Inferior parietal cortex (tissue), 1 donor: ENCODE data around the gene POU4F3.
"Not testable (repeated sequence)": the region's sequence is repeated elsewhere in the genome, so short reads cannot be mapped to it uniquely, and the experiment has no call there.

Experiments
- DNase-seq: peaks from one replicate; pipeline ENCODE4 v3.0.0-alpha.2; 2016; ENCODE audit errors: extremely low spot score

The POU4F3 gene

GRCh38 chr5:146338774-146339714 is at the start of gene POU4F3:
Gene POU4F3 (plus strand): TSS chr5:146338839. CDS start chr5:146339113, 274 bp downstream.
- no peak for DNase-seq

GRCh38 chr5:146290318-146290717 is 48.3 kb upstream of the POU4F3 start:
- no peak for DNase-seq

- DNase-seq = peak; percentile 56
Observed at GRCh38 chr5:146291421-146292074, 47.1 kb upstream of the POU4F3 start.

- no peak for DNase-seq
Observed at GRCh38 chr5:146296245-146296644, 42.4 kb upstream of the POU4F3 start.

- not testable (repeated sequence) for DNase-seq
Observed at GRCh38 chr5:146298920-146299319, 39.7 kb upstream of the POU4F3 start.

- no peak for DNase-seq
Observed at GRCh38 chr5:146301626-146302025, 37.0 kb upstream of the POU4F3 start.

GRCh38 chr5:146302406-146302805 is 36.2 kb upstream of the POU4F3 start:
- DNase-seq = no peak

GRCh38 chr5:146306838-146307237 is 31.8 kb upstream of the POU4F3 start:
- DNase-seq = no peak

- no peak for DNase-seq
Observed at GRCh38 chr5:146307796-146308195, 30.8 kb upstream of the POU4F3 start.

- no peak for DNase-seq
Observed at GRCh38 chr5:146310540-146310939, 28.1 kb upstream of the POU4F3 start.

GRCh38 chr5:146311278-146311677 is 27.4 kb upstream of the POU4F3 start:
- no peak for DNase-seq

- no peak for DNase-seq
Observed at GRCh38 chr5:146313027-146313426, 25.6 kb upstream of the POU4F3 start.

- DNase-seq = no peak
Observed at GRCh38 chr5:146321571-146321970, 17.1 kb upstream of the POU4F3 start.

GRCh38 chr5:146327257-146327870 is 11.3 kb upstream of the POU4F3 start:
- DNase-seq = no peak

GRCh38 chr5:146327989-146328388 is 10.7 kb upstream of the POU4F3 start:
- DNase-seq = no peak

- DNase-seq = no peak
Observed at GRCh38 chr5:146329697-146330096, 8.9 kb upstream of the POU4F3 start.

- no peak for DNase-seq
Observed at GRCh38 chr5:146331423-146331822, 7.2 kb upstream of the POU4F3 start.

- no peak for DNase-seq
Observed at GRCh38 chr5:146334074-146334533, 4.5 kb upstream of the POU4F3 start.

GRCh38 chr5:146336197-146336596 is 2.4 kb upstream of the POU4F3 start:
- DNase-seq = no peak

- DNase-seq = no peak
Observed at GRCh38 chr5:146337264-146337904, 1.3 kb upstream of the POU4F3 start.

GRCh38 chr5:146337928-146338327 is 711 bp upstream of the POU4F3 start:
- no peak for DNase-seq

- DNase-seq = no peak
Observed at GRCh38 chr5:146339715-146340259, 1.1 kb downstream of the POU4F3 start.
